HEK293T (cell line): Measurements from ENCODE around the gene U2AF1.
"Not testable (repeated sequence)": the region's sequence is repeated elsewhere in the genome, so short reads cannot be mapped to it uniquely, and the experiment has no call there.

Source experiments
- BHLHE40 ChIP-seq: fragments of 450-650 bp; IDR thresholded peaks from 2 replicates; pipeline ENCODE4 v1.6.1; 2016; ENCODE audit warnings: mild to moderate bottlenecking, moderate library complexity, borderline replicate concordance
- CTBP1 ChIP-seq: fragments of 450-650 bp; IDR thresholded peaks from 2 replicates; pipeline ENCODE4 v1.6.1; 2016; ENCODE audit warnings: borderline replicate concordance
- ELF4 ChIP-seq: fragments of 450-650 bp; IDR thresholded peaks from 2 replicates; pipeline ENCODE4 v1.6.1; 2017; ENCODE audit warnings: antibody characterized with exemption
- FOXA1 ChIP-seq: fragments of 450-650 bp; IDR thresholded peaks from 2 replicates; pipeline ENCODE4 v1.6.1; 2016; ENCODE audit warnings: mild to moderate bottlenecking
- FOXM1 ChIP-seq: fragments of 450-650 bp; IDR thresholded peaks from 2 replicates; pipeline ENCODE4 v1.6.1; 2017; ENCODE audit warnings: mild to moderate bottlenecking, borderline replicate concordance
- HDGF ChIP-seq: fragments of 450-650 bp; IDR thresholded peaks from 2 replicates; pipeline ENCODE4 v1.6.1; 2017; ENCODE audit warnings: antibody characterized with exemption, borderline replicate concordance
- L3MBTL2 ChIP-seq: fragments of 450-650 bp; conservative IDR thresholded peaks from 2 replicates; pipeline ENCODE4 v1.6.1; 2016; ENCODE audit warnings: mild to moderate bottlenecking
- LEF1 ChIP-seq: fragments of 450-650 bp; IDR thresholded peaks from 2 replicates; pipeline ENCODE4 v1.6.1; 2017; ENCODE audit warnings: mild to moderate bottlenecking, borderline replicate concordance
- NFRKB ChIP-seq: fragments of 450-650 bp; IDR thresholded peaks from 2 replicates; pipeline ENCODE4 v1.6.1; 2016; ENCODE audit warnings: mild to moderate bottlenecking, moderate library complexity
- PKNOX1 ChIP-seq: fragments of 450-650 bp; IDR thresholded peaks from 2 replicates; pipeline ENCODE4 v1.6.1; 2016
- SP1 ChIP-seq: fragments of 450-650 bp; IDR thresholded peaks from 2 replicates; pipeline ENCODE4 v1.6.1; 2017
- SUZ12 ChIP-seq: fragments of 450-650 bp; IDR thresholded peaks from 2 replicates; pipeline ENCODE4 v1.6.1; 2016; ENCODE audit warnings: mild to moderate bottlenecking
- TARDBP ChIP-seq: fragments of 450-650 bp; IDR thresholded peaks from 2 replicates; pipeline ENCODE4 v1.6.1; 2016

- not testable (repeated sequence) for TF ChIP-seq SUZ12, HDGF, TARDBP, PKNOX1, BHLHE40, FOXA1, ELF4, SP1, FOXM1, NFRKB, LEF1, CTBP1, L3MBTL2
Measured at GRCh38 chr21:43043291-43043690, 64.1 kb downstream of the U2AF1 start.
